Measurements from ENCODE around the gene NFILZ. TPM values are rescaled to one million over a fixed set of nuclear protein-coding genes. Genes with fewer than 3 reads are reported as not detected.
A peak's percentile ranks its signal among the peaks of the same experiment; 100 is the strongest.

NFILZ gene
- polyA plus RNA-seq, 4 donors = not detected

DNA sequence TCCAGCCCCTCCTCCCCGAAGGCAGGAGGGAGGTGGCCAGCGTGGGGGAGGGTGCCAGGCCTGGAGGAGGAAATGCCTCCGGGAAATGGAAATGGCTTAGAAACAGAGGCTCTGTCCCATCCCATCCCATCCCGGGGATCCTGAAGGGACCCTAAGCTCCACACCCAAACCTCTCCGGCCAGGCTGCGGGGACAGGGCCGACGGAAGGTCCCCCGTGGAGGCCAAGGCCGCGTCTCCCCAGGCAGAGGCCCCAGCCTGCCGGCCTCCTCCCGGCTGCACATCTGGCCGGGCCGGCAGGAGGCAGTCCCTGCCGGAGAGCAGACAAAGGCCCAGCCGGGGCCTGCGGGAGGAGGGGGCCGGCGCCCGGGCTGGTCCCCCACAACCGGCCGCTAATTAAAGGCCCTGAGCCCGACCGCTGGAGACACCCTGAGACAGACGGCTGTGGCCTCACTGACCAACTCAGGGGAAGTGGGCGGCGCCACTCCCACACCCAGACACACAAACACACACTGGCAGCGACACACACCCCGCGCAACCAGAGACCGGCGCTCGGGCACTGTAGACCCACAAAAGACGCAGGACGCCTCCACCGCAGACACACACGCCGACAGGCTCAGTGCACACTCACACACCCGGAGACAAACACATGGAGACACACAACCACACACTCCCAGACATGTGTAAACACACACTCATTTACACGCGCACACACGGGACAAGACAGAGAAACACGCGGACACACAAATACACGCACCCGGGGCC is 21.0 kb upstream of the NFILZ start:
- H3K36me3 ChIP-seq (ENCODE audit: control insufficient read depth in 3 of 3, insufficient read depth in 2 of 3, low read depth in 1 of 3, low read length in 3 of 3) = peaks cover 0 to 4% (median 0%) of the 10 kb centered on the region in 3 donors
- 5 to 13% (median 12%) methylated on average over 37 to 47 of the region's 47 CpGs for WGBS, 3 donors
- peaks cover 0 to 19% (median 8%) of the 10 kb centered on the region in 3 donors for H3K27me3 ChIP-seq (ENCODE audit: control insufficient read depth in 3 of 3, insufficient read depth in 3 of 3, low read length in 3 of 3)
- peak overlapping the region; percentile 27 to 49 (median 45) for H3K4me3 ChIP-seq (ENCODE audit: low read depth in 1 of 3, low read length in 3 of 3)
- peaks cover 0 to 3% (median 0%) of the 10 kb centered on the region in 3 donors for H3K4me1 ChIP-seq (ENCODE audit: control insufficient read depth in 3 of 3, insufficient read depth in 2 of 3, low read depth in 1 of 3, low read length in 2 of 3)
- H3K9me3 ChIP-seq (ENCODE audit: control insufficient read depth in 2 of 2, insufficient read depth in 1 of 2, low read depth in 1 of 2, low read length in 1 of 2) = peaks cover 0 to 7% of the 10 kb centered on the region in 2 donors
- FAIRE-seq = no peak
- peak overlapping the region; percentile 22 to 68 (median 65) for H3K27ac ChIP-seq (ENCODE audit: low read depth in 1 of 3, low read length in 2 of 3)
- peak in 1 of 2 donors; percentile 41 for DNase-seq

DNA sequence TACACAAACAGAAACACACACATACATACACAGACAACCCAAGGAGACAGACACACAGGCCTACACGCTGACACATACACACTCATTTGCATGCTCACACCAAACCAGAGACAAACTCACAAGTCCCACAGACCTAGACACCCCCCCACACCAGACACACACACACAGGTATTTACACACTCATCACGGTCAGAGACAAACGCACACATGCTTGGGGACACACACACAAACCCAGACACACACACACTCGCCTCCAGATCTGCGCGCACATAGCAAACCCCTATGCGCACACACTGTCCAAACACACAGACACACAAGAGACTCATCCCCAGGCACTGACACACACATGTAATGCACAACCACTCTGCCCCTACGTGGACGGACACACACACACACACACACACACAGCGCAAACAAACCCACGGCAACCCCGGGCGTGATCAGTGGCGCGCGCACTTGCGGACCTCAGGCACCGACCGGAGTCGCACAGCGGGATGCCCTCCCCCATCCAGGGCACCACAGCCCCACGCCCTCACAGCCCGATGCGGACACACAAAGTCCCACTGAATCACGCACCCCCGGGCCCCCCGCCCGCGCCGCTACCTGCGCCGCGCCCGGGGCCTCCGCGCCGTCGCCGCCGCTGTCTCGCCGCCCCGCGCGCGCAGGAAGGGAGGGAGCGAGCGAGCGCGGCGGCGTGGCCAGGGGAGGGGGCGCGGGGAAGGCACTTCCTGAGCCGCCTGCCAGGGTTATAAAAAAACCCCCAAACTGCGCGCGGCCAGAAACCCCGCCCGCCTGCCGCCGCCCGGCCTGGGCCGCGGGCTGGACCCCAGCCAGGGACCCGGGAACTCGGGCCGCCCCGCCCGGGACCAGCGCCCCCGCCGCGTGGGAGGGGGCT is 20.1 kb upstream of the NFILZ start, which contains the start of gene ADAMTS10:
ADAMTS10 (minus strand) TSS at position 675 of the 895 bp plus-strand sequence. CDS start 5,005 bp downstream, outside the sequence.
- 1 to 5% (median 2%) methylated on average over 42 to 74 of the region's 74 CpGs for WGBS, 3 donors
- peak within 1 kb of the TSS in 2 of 3 donors; percentile 65 to 68 for H3K27ac ChIP-seq (ENCODE audit: low read depth in 1 of 3, low read length in 2 of 3)
- peak in 1 of 2 donors; percentile 41 for DNase-seq
- FAIRE-seq = no peak
- peak within 1 kb of the TSS; percentile 36 to 49 (median 45) for H3K4me3 ChIP-seq (ENCODE audit: low read depth in 1 of 3, low read length in 3 of 3)
- peaks cover 0 to 19% (median 8%) of the 10 kb centered on the region in 3 donors for H3K27me3 ChIP-seq (ENCODE audit: control insufficient read depth in 3 of 3, insufficient read depth in 3 of 3, low read length in 3 of 3)
- H3K9me3 ChIP-seq (ENCODE audit: control insufficient read depth in 2 of 2, insufficient read depth in 1 of 2, low read depth in 1 of 2, low read length in 1 of 2) = no peaks in the 10 kb centered on the region
- no peaks in the 10 kb centered on the region for H3K36me3 ChIP-seq (ENCODE audit: control insufficient read depth in 3 of 3, insufficient read depth in 2 of 3, low read depth in 1 of 3, low read length in 3 of 3)
- peaks cover 0 to 3% (median 0%) of the 10 kb centered on the region in 3 donors for H3K4me1 ChIP-seq (ENCODE audit: control insufficient read depth in 3 of 3, insufficient read depth in 2 of 3, low read depth in 1 of 3, low read length in 2 of 3)

DNA sequence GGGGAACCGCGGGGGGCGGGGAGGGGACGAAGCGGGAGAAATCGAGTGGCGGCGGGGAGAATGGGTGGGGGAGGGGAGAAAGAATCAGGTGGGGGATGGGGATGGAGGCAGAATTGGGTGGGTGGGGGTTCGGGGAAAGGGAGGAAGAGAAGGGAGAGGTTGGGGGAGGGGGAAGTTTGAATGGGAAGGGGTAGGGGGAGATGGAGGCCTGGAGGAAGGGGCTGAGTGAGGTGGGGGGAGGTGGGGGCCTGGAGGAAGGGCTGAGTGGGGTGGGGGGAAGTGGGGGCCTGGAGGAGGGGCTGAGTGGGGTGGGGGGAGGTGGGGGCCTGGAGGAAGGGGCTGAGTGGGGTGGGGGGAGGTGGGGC is 19.5 kb upstream of the NFILZ start:
- FAIRE-seq = no peak
- Histone ChIP-seq H3K9me3 (ENCODE audit: control insufficient read depth in 2 of 2, insufficient read depth in 1 of 2, low read depth in 1 of 2, low read length in 1 of 2) (no peaks in the 10 kb centered on the region), H3K4me1 (ENCODE audit: control insufficient read depth in 3 of 3, insufficient read depth in 2 of 3, low read depth in 1 of 3, low read length in 2 of 3) (peaks cover 0 to 3% (median 0%) of the 10 kb centered on the region in 3 donors), H3K36me3 (ENCODE audit: control insufficient read depth in 3 of 3, insufficient read depth in 2 of 3, low read depth in 1 of 3, low read length in 3 of 3) (no peaks in the 10 kb centered on the region), H3K27ac (ENCODE audit: low read depth in 1 of 3, low read length in 2 of 3) (no peak overlapping the region), H3K4me3 (ENCODE audit: low read depth in 1 of 3, low read length in 3 of 3) (peak overlapping the region in 2 of 3 donors; percentile 36 to 49), H3K27me3 (ENCODE audit: control insufficient read depth in 3 of 3, insufficient read depth in 3 of 3, low read length in 3 of 3) (peaks cover 0 to 19% (median 8%) of the 10 kb centered on the region in 3 donors)
- WGBS, 3 donors = 6 to 8% (median 7%) methylated on average over 5 to 9 of the region's 9 CpGs
- no peak for DNase-seq

DNA sequence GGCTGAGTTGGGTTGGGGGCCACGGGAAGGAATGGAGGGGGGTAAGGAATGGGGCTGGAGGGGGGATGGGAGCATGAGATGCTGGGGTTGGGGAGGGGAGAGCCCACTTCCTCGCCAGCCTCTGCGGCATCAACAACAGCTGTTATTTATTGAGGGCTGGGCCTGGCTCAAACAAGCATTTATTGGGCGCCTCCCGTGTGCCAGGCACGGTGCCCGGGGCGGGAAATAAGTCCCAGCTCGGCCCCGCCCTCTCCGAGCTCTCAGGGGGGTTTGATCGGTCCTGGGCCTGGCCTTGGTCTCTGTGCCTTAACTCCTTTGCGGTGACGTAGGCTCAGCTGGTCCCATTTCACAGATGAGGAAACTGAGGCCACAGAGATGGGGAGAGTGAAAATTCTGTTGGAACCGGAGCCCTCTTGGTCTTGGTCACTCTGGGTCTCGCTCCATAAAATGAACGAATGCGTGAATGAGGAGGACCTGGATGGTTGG is 19.0 kb upstream of the NFILZ start:
- no peak for FAIRE-seq
- Histone ChIP-seq H3K27ac (ENCODE audit: low read depth in 1 of 3, low read length in 2 of 3) (peak overlapping the region in 1 of 3 donors; percentile 48), H3K4me1 (ENCODE audit: control insufficient read depth in 3 of 3, insufficient read depth in 2 of 3, low read depth in 1 of 3, low read length in 2 of 3) (peaks cover 0 to 3% (median 0%) of the 10 kb centered on the region in 3 donors), H3K9me3 (ENCODE audit: control insufficient read depth in 2 of 2, insufficient read depth in 1 of 2, low read depth in 1 of 2, low read length in 1 of 2) (no peaks in the 10 kb centered on the region), H3K4me3 (ENCODE audit: low read depth in 1 of 3, low read length in 3 of 3) (no peak overlapping the region), H3K27me3 (ENCODE audit: control insufficient read depth in 3 of 3, insufficient read depth in 3 of 3, low read length in 3 of 3) (peaks cover 0 to 19% (median 8%) of the 10 kb centered on the region in 3 donors), H3K36me3 (ENCODE audit: control insufficient read depth in 3 of 3, insufficient read depth in 2 of 3, low read depth in 1 of 3, low read length in 3 of 3) (no peaks in the 10 kb centered on the region)
- 33 to 47% (median 35%) methylated on average over 17 to 18 of the region's 18 CpGs for WGBS, 3 donors
- no peak for DNase-seq

DNA sequence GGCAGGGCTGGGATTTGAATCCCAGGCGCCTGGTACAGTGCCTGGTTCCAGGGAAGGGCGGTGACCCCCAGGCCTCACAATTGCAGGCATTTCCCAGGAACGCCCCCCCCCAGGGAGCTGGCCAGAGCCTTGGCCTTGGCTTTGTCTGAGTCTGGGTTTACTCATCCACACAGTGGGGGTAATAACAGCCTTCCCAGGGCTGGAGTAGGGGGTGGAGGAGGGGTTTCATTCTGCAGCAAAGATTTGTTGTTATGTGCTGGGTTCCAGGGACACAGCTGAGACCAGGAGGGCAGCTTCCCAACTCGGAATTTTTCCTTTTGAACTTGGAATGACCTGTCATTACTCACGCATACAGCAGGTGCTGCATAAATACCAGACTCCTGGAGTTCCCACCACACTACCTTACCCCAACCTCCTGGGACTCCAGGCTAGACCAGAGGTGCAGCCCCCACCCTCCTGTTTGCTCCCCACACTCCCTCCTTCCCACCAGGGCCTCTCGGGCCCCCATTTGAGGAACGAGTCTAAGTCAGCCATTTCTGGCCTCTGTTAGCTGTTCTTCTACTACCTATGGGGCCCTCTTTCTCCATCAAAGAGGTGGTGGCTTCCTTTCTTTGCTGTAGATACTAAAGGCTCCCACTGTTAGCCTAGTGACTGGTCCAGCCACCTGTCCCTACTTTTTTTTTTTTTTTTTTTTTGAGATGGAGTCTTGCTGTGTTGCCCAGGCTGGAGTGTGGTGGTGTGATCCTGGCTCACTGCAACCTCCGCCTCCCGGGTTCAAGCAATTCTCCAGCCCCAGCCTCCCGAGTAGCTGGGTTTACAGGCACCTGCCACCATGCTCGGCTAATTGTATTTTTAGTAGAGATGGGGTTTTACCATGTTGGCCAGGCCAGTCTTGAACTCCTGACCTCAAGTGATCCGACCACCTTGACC is 18.3 kb upstream of the NFILZ start:
- H3K9me3 ChIP-seq (ENCODE audit: control insufficient read depth in 2 of 2, insufficient read depth in 1 of 2, low read depth in 1 of 2, low read length in 1 of 2) = no peaks in the 10 kb centered on the region
- 43 to 44% (median 44%) methylated on average over 12 of the region's 12 CpGs for WGBS, 3 donors
- peaks cover 0 to 3% (median 0%) of the 10 kb centered on the region in 3 donors for H3K4me1 ChIP-seq (ENCODE audit: control insufficient read depth in 3 of 3, insufficient read depth in 2 of 3, low read depth in 1 of 3, low read length in 2 of 3)
- FAIRE-seq = no peak
- H3K27ac ChIP-seq (ENCODE audit: low read depth in 1 of 3, low read length in 2 of 3) = peak overlapping the region in 1 of 3 donors; percentile 48
- no peaks in the 10 kb centered on the region for H3K36me3 ChIP-seq (ENCODE audit: control insufficient read depth in 3 of 3, insufficient read depth in 2 of 3, low read depth in 1 of 3, low read length in 3 of 3)
- H3K4me3 ChIP-seq (ENCODE audit: low read depth in 1 of 3, low read length in 3 of 3) = no peak overlapping the region
- peaks cover 0 to 19% (median 8%) of the 10 kb centered on the region in 3 donors for H3K27me3 ChIP-seq (ENCODE audit: control insufficient read depth in 3 of 3, insufficient read depth in 3 of 3, low read length in 3 of 3)
- no peak for DNase-seq

DNA sequence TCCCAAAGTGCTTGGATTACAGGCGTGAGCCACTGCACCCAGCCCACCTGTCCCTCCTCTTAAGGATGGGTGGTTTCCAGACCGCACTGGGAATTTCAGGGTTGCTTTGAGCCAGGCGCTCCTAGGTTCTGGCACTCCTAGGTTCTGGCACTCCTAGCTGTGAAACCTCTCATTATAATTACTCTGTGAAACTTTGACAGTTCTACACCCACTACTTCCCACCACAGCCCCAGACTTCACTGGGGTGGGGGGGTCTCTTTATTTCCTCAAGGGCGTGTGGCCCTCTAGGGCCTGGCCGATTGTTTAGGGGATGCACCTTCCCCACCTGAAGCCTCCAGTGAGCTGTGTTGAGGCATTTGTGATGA is 17.6 kb upstream of the NFILZ start:
- H3K27ac ChIP-seq (ENCODE audit: low read depth in 1 of 3, low read length in 2 of 3) = no peak overlapping the region
- 51 to 55% (median 55%) methylated on average over 5 of the region's 5 CpGs for WGBS, 3 donors
- no peak for DNase-seq

DNA sequence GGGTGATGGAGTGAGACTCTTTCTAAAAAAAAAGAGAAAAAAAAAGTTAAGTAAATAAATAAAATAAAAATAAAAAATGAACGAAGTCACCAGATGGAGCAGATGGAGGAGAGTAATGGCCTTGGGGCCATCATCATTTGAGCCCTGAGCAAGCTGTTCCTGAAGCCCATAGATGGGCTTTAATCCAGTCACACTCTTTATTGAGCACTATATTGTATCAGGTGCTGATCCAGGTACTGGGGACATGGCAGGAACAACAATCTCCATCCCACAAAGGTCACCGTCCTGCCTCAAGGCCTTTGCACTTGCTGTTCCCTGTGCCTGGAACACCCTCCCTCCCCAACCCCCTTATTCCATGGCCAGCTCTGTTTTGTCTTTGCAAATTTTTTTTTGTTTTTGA is 16.0 kb upstream of the NFILZ start:
- 66 to 76% (median 67%) methylated on average over 2 of the region's 2 CpGs for WGBS, 3 donors
- Histone ChIP-seq H3K27ac (ENCODE audit: low read depth in 1 of 3, low read length in 2 of 3) (no peak overlapping the region), H3K4me1 (ENCODE audit: control insufficient read depth in 3 of 3, insufficient read depth in 2 of 3, low read depth in 1 of 3, low read length in 2 of 3) (peaks cover 0 to 3% (median 0%) of the 10 kb centered on the region in 3 donors), H3K27me3 (ENCODE audit: control insufficient read depth in 3 of 3, insufficient read depth in 3 of 3, low read length in 3 of 3) (peaks cover 0 to 14% (median 6%) of the 10 kb centered on the region in 3 donors), H3K9me3 (ENCODE audit: control insufficient read depth in 2 of 2, insufficient read depth in 1 of 2, low read depth in 1 of 2, low read length in 1 of 2) (no peaks in the 10 kb centered on the region), H3K36me3 (ENCODE audit: control insufficient read depth in 3 of 3, insufficient read depth in 2 of 3, low read depth in 1 of 3, low read length in 3 of 3) (no peaks in the 10 kb centered on the region), H3K4me3 (ENCODE audit: low read depth in 1 of 3, low read length in 3 of 3) (no peak overlapping the region)
- DNase-seq (no peak), FAIRE-seq (no peak)

More for the DNA sequence above, 17.6 kb upstream of the NFILZ start:
- Histone ChIP-seq H3K36me3 (ENCODE audit: control insufficient read depth in 3 of 3, insufficient read depth in 2 of 3, low read depth in 1 of 3, low read length in 3 of 3) (no peaks in the 10 kb centered on the region), H3K9me3 (ENCODE audit: control insufficient read depth in 2 of 2, insufficient read depth in 1 of 2, low read depth in 1 of 2, low read length in 1 of 2) (no peaks in the 10 kb centered on the region), H3K4me3 (ENCODE audit: low read depth in 1 of 3, low read length in 3 of 3) (no peak overlapping the region), H3K4me1 (ENCODE audit: control insufficient read depth in 3 of 3, insufficient read depth in 2 of 3, low read depth in 1 of 3, low read length in 2 of 3) (peaks cover 0 to 3% (median 0%) of the 10 kb centered on the region in 3 donors), H3K27me3 (ENCODE audit: control insufficient read depth in 3 of 3, insufficient read depth in 3 of 3, low read length in 3 of 3) (peaks cover 0 to 19% (median 8%) of the 10 kb centered on the region in 3 donors)
- FAIRE-seq = no peak

Data from small intestine (tissue), 7 donors.